ENCODE results near the gene EFR3B. TPM values are rescaled to one million over a fixed set of nuclear protein-coding genes. Genes with fewer than 3 reads are reported as not detected.

The EFR3B gene
- total RNA-seq, 1 donor from 2014 or later = 2.4 TPM

DNA sequence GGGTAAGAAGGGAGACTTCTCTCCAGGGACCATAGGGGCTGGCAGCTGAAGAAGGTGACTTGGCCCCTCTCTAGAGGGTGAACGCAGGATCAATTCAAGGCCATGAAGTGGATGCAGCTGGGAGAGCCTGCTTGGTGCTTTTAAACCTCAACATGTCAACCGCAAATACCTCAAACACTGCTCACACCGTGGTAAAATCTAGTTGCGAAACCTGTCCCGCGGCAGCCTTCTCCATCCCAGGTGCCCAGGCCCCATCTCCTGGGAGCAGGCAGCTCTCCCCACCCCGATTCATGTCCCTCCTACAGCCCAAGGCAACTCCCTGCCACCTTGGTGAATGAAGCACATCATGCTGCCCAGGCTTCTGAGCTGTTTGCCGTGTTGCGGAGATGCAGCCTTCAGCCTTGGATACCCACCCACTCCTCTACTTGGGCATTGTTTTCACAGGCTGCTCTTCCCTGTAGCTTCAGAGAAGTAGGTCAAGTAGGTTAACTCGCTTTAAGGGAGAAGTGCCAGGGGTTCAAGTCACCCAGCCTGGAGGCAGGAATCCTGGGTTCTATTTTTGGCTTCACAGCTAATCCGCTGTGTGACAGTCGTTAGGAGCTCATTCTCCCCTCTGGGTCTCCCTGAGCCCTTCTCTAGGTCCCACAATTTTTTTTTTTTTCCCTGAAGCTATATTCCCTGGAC is 6.2 kb upstream of the EFR3B start:
- no peak for DNase-seq (ENCODE audit: low spot score)
- H3K4me3 Mint-ChIP-seq (ENCODE audit: unreplicated experiment) = no peak overlapping the region
- TF ChIP-seq, protein P1, sequence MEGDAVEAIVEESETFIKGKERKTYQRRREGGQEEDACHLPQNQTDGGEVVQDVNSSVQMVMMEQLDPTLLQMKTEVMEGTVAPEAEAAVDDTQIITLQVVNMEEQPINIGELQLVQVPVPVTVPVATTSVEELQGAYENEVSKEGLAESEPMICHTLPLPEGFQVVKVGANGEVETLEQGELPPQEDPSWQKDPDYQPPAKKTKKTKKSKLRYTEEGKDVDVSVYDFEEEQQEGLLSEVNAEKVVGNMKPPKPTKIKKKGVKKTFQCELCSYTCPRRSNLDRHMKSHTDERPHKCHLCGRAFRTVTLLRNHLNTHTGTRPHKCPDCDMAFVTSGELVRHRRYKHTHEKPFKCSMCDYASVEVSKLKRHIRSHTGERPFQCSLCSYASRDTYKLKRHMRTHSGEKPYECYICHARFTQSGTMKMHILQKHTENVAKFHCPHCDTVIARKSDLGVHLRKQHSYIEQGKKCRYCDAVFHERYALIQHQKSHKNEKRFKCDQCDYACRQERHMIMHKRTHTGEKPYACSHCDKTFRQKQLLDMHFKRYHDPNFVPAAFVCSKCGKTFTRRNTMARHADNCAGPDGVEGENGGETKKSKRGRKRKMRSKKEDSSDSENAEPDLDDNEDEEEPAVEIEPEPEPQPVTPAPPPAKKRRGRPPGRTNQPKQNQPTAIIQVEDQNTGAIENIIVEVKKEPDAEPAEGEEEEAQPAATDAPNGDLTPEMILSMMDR (IDR thresholded peaks at IDR 0.05) = no peak
- no peak overlapping the region for H3K27ac Mint-ChIP-seq (ENCODE audit: unreplicated experiment)
- H3K9me3 Mint-ChIP-seq (ENCODE audit: low read depth) = peaks cover 7% of the 10 kb centered on the region
- peaks cover 7% of the 10 kb centered on the region for H3K27me3 Mint-ChIP-seq (ENCODE audit: low read depth)
- peaks cover 3% of the 10 kb centered on the region for H3K36me3 Mint-ChIP-seq (ENCODE audit: low read depth)
- no peaks in the 10 kb centered on the region for H3K4me1 Mint-ChIP-seq (ENCODE audit: low read depth)

DNA sequence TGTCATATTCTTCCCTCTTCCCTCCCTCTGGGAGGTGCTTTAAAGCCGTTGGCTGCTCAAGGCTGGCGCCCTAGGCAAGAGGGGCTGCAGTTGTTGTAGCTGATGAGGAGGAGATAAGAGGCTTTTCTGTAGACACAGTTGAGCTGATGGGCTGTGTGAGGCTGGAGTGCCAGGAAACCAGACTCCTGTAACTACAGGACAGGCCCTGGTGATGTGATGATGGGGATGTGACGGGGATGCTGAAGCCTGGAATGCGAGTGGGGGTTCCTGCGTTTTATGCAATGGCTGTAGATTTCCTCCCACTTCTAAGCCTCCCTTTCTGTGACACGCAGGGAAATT is 5.7 kb upstream of the EFR3B start:
- Mint-ChIP-seq H3K27ac (ENCODE audit: unreplicated experiment) (no peak overlapping the region), H3K36me3 (ENCODE audit: low read depth) (peaks cover 3% of the 10 kb centered on the region), H3K4me1 (ENCODE audit: low read depth) (peaks cover 1% of the 10 kb centered on the region), H3K27me3 (ENCODE audit: low read depth) (peaks cover 8% of the 10 kb centered on the region), H3K4me3 (ENCODE audit: unreplicated experiment) (no peak overlapping the region), H3K9me3 (ENCODE audit: low read depth) (peaks cover 7% of the 10 kb centered on the region)
- TF ChIP-seq, protein P1 (IDR thresholded peaks at IDR 0.05) = no peak
- DNase-seq (ENCODE audit: low spot score) = no peak

DNA sequence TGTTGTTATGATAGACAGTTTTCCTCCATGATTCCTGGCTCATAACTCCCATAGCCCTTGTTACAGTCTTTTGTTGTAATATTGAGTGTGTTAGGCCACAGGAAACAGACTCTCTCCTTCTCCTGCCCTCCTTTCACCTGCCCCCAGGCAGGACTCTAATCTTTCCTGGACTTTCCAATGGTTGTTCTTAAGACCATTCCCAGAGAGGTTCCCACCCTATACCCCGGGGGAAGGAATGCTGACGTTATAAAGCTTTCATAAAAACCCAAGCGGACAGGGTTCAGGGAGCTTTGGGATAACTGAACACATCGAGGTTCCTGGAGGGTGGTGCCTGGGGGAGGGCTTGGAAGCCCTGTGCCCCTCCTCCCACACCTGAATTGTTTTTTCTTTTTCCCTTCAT is 2.8 kb upstream of the EFR3B start:
- Mint-ChIP-seq H3K4me3 (ENCODE audit: unreplicated experiment) (no peak overlapping the region), H3K4me1 (ENCODE audit: low read depth) (peaks cover 20% of the 10 kb centered on the region), H3K9me3 (ENCODE audit: low read depth) (peaks cover 2% of the 10 kb centered on the region), H3K27me3 (ENCODE audit: low read depth) (peaks cover 3% of the 10 kb centered on the region), H3K27ac (ENCODE audit: unreplicated experiment) (no peak overlapping the region), H3K36me3 (ENCODE audit: low read depth) (peaks cover 2% of the 10 kb centered on the region)
- no peak for DNase-seq (ENCODE audit: low spot score)
- TF ChIP-seq, protein P1 (IDR thresholded peaks at IDR 0.05) = no peak

DNA sequence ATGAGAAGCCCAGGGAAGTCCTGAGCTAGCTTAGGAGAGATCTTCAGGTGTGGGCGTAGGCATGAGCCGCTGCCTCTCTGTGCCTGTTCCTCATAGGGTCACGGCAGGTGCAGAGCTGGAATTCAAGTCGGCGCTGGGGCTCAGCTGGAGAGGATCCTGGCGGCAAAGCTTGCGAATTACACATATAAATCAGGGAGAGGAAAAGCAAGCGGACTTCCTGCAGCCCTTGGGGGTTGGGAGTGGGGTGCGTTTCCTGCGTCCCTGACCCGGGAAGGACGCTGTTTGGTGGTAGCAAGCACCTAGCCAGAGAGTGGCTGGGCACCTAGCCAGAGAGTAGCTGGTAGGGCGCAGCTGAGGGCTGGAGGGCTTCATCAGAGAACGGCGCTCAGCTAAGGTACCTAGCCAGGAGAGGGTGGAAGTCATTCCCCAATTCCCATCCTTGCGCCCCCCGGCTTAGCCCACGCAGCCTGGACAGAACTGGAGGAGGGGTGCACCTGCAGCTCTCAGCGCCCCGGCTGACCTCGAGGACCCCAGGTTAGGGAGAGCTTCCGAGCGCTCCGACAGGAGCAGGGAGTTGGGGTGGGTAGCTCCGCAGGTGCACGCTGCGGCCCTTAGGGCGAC is 459 bp upstream of the EFR3B start:
- Mint-ChIP-seq H3K36me3 (ENCODE audit: low read depth) (no peaks in the 10 kb centered on the region), H3K4me3 (ENCODE audit: unreplicated experiment) (peak overlapping the region; percentile 61), H3K27me3 (ENCODE audit: low read depth) (peaks cover 1% of the 10 kb centered on the region), H3K27ac (ENCODE audit: unreplicated experiment) (no peak overlapping the region), H3K9me3 (ENCODE audit: low read depth) (no peaks in the 10 kb centered on the region), H3K4me1 (ENCODE audit: low read depth) (peaks cover 21% of the 10 kb centered on the region)
- DNase-seq (ENCODE audit: low spot score) = no peak
- TF ChIP-seq, protein P1 (IDR thresholded peaks at IDR 0.05) = peak; percentile 72

DNA sequence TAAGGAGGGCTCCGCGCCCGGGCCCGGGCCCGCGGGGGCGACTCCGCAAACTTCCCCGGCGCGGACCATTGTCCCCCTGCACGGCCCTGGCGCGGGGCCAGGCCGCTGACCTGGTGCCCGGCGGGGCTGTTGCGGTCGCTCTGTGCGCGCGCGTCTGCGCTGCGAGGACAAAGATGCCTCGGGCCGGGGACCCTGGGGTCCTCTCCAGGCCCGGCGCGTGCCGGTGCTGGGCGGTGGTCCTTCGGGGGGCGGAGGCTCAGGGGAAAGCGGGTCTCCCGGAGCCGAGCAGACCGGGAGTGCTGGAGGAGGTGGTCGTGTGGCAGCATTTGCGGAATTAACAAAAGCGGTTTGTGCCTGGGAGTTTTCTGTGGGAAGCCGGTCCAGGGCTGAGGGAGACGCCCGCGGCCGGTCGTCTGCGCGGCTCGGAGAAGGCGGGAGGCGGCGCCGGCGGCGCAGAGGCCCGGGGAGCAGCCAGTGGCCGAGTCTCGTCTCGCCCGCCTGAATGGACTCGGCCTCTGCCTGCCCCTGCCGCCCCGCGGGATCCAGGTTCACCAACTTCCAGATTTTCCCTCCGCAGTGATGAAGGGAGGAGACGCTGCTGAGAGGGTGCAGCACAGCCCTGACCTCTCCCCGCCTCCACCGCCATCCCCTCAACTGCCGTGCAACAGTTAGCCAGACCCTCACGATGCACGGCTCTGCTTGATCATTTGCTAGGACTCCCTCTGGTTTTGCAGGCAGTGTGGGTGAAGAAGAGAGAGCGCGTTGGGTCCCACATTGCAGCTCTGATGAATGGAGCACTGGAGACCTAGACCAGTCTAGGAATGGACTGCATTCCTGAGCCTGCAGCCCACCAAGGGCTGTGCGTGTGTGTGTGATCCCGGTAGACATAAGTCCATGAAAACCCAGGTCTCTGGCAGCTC is 705 bp downstream of the EFR3B start:
- TF ChIP-seq, protein P1 (IDR thresholded peaks at IDR 0.05) = peak; percentile 18
- no peak for DNase-seq (ENCODE audit: low spot score)
- no peaks in the 10 kb centered on the region for H3K36me3 Mint-ChIP-seq (ENCODE audit: low read depth)
- peak overlapping the region; percentile 89 for H3K27ac Mint-ChIP-seq (ENCODE audit: unreplicated experiment)
- peaks cover 1% of the 10 kb centered on the region for H3K27me3 Mint-ChIP-seq (ENCODE audit: low read depth)
- peaks cover 21% of the 10 kb centered on the region for H3K4me1 Mint-ChIP-seq (ENCODE audit: low read depth)
- H3K4me3 Mint-ChIP-seq (ENCODE audit: unreplicated experiment) = peak overlapping the region; percentile 87
- no peaks in the 10 kb centered on the region for H3K9me3 Mint-ChIP-seq (ENCODE audit: low read depth)

Measured in chondrocyte (in vitro differentiated cells).